ENCODE results near the gene ZSCAN22. TPM values are rescaled to one million over a fixed set of nuclear protein-coding genes. Genes with fewer than 3 reads are reported as not detected.

Gene ZSCAN22
- total and polyA plus RNA-seq, 2 of the 13 experiments (the other 11 are each of a cell fraction or from before 2014, with no cell fraction given), result 2.5 to 3.5 TPM

GRCh38 chr19:58386576-58387337, 60.0 kb downstream of the ZSCAN22 start, which contains the start of gene RPS5 (continued):
- TF ChIP-seq ARID3A (IDR thresholded peaks at IDR 0.05; ENCODE audit: low read depth, low read length) (no peak), ZFP36 (IDR thresholded peaks at IDR 0.05; ENCODE audit: borderline replicate concordance, low read depth, low read length, partially characterized antibody) (no peak), MBD4 (IDR thresholded peaks at IDR 0.05; ENCODE audit: borderline replicate concordance, low read length) (no peak), SOX6 (IDR thresholded peaks at IDR 0.05) (no peak), SOX6 (CRISPR knock-in tag; IDR thresholded peaks at IDR 0.05) (peak; percentile 46), SRF (IDR thresholded peaks at IDR 0.05; ENCODE audit: low read depth, low read length) (peak; percentile 33; the same call in 1 of the 2 replicates), CAMTA2 (CRISPR knock-in tag; IDR thresholded peaks at IDR 0.05; ENCODE audit: borderline replicate concordance) (0 out of 2 replicates have a peak, but pooled peaks have one; percentile 18), ZNF468 (CRISPR knock-in tag; IDR thresholded peaks at IDR 0.05) (peak; percentile 67; the same call in 1 of the 2 replicates), RORA (CRISPR knock-in tag; IDR thresholded peaks at IDR 0.05) (no peak), ZNF264 (CRISPR knock-in tag; IDR thresholded peaks at IDR 0.05) (no peak)
- TF ChIP-seq, protein P1, sequence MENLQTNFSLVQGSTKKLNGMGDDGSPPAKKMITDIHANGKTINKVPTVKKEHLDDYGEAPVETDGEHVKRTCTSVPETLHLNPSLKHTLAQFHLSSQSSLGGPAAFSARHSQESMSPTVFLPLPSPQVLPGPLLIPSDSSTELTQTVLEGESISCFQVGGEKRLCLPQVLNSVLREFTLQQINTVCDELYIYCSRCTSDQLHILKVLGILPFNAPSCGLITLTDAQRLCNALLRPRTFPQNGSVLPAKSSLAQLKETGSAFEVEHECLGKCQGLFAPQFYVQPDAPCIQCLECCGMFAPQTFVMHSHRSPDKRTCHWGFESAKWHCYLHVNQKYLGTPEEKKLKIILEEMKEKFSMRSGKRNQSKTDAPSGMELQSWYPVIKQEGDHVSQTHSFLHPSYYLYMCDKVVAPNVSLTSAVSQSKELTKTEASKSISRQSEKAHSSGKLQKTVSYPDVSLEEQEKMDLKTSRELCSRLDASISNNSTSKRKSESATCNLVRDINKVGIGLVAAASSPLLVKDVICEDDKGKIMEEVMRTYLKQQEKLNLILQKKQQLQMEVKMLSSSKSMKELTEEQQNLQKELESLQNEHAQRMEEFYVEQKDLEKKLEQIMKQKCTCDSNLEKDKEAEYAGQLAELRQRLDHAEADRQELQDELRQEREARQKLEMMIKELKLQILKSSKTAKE (CRISPR knock-in tag; IDR thresholded peaks at IDR 0.05; ENCODE audit: borderline replicate concordance), result peak; percentile 43; the same call in 1 of the 2 replicates
- TF ChIP-seq, protein P2, sequence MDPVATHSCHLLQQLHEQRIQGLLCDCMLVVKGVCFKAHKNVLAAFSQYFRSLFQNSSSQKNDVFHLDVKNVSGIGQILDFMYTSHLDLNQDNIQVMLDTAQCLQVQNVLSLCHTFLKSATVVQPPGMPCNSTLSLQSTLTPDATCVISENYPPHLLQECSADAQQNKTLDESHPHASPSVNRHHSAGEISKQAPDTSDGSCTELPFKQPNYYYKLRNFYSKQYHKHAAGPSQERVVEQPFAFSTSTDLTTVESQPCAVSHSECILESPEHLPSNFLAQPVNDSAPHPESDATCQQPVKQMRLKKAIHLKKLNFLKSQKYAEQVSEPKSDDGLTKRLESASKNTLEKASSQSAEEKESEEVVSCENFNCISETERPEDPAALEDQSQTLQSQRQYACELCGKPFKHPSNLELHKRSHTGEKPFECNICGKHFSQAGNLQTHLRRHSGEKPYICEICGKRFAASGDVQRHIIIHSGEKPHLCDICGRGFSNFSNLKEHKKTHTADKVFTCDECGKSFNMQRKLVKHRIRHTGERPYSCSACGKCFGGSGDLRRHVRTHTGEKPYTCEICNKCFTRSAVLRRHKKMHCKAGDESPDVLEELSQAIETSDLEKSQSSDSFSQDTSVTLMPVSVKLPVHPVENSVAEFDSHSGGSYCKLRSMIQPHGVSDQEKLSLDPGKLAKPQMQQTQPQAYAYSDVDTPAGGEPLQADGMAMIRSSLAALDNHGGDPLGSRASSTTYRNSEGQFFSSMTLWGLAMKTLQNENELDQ (CRISPR knock-in tag; IDR thresholded peaks at IDR 0.05; ENCODE audit: borderline replicate concordance), result peak; percentile 76; the same call in 1 of the 2 replicates
- TF ChIP-seq, protein P3, sequence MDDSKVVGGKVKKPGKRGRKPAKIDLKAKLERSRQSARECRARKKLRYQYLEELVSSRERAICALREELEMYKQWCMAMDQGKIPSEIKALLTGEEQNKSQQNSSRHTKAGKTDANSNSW (CRISPR knock-in tag; IDR thresholded peaks at IDR 0.05; ENCODE audit: borderline replicate concordance), result peak; percentile 53; the same call in 1 of the 2 replicates
